Duodenal mucosa (tissue), 2 donors: ENCODE results near the gene GFM2.
"Not testable (repeated sequence)": the region's sequence is repeated elsewhere in the genome, so short reads cannot be mapped to it uniquely, and the experiment has no call there.

Experiments used
- H3K27ac ChIP-seq: one replicate; pipeline ENCODE4 v1.7.0; 2013; ENCODE audit warnings: low read depth, low read length
- H3K27me3 ChIP-seq, 2 donors: one replicate each; pipeline ENCODE4 v1.7.0; 2013; ENCODE audit warnings: low read length in 2 of 2, control low read depth in 1 of 2; ENCODE audit not compliant: insufficient read depth in 2 of 2, control insufficient read depth in 1 of 2
- H3K36me3 ChIP-seq, 2 donors: one replicate each; pipeline ENCODE4 v1.7.0; 2013; ENCODE audit warnings: low read length in 2 of 2, control low read depth in 1 of 2; ENCODE audit not compliant: insufficient read depth in 2 of 2, control insufficient read depth in 1 of 2
- H3K4me1 ChIP-seq, 2 donors: one replicate each; pipeline ENCODE4 v1.7.0; 2013; ENCODE audit warnings: low read length in 2 of 2, control low read depth in 1 of 2; ENCODE audit not compliant: insufficient read depth in 2 of 2, control insufficient read depth in 1 of 2
- H3K4me3 ChIP-seq, 2 donors: one replicate each; pipeline ENCODE4 v1.7.0; 2013; ENCODE audit warnings: low read length in 2 of 2, low read depth in 1 of 2
- H3K9ac ChIP-seq, 2 donors: one replicate each; pipeline ENCODE4 v1.7.0; 2013; ENCODE audit warnings: low read length in 2 of 2, low read depth in 1 of 2
- H3K9me3 ChIP-seq, 2 donors: one replicate each; pipeline ENCODE4 v1.7.0; 2013; ENCODE audit warnings: low read length in 2 of 2, control low read depth in 1 of 2; ENCODE audit not compliant: control insufficient read depth in 1 of 2

Gene GFM2

DNA sequence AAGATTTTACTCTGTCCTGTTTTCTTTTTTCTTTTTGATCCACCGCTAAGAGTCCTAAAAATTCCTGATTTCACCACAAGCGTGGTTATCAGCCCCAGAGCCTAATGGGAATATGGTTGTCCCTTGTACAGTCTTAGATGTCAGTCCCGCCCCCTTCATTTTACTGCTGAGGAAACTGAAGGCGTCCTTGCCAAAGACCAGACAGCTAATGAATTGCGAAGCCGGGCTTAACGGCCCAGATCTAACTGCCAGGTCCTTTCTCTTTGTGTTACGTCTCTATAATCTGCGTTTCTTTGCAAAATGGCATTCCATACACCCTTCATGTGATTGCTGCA lies 629 bp upstream of the GFM2 start:
- H3K27me3 ChIP-seq: no peaks in the 10 kb centered on the region
- peak overlapping the region; percentile 84 to 92 for H3K4me3 ChIP-seq
- peak overlapping the region; percentile 80 to 82 for H3K9ac ChIP-seq
- H3K4me1 ChIP-seq: peaks cover 13 to 25% of the 10 kb centered on the region in 2 donors
- peaks cover 22 to 29% of the 10 kb centered on the region in 2 donors for H3K36me3 ChIP-seq
- no peaks in the 10 kb centered on the region for H3K9me3 ChIP-seq
- H3K27ac ChIP-seq: no peak overlapping the region

DNA sequence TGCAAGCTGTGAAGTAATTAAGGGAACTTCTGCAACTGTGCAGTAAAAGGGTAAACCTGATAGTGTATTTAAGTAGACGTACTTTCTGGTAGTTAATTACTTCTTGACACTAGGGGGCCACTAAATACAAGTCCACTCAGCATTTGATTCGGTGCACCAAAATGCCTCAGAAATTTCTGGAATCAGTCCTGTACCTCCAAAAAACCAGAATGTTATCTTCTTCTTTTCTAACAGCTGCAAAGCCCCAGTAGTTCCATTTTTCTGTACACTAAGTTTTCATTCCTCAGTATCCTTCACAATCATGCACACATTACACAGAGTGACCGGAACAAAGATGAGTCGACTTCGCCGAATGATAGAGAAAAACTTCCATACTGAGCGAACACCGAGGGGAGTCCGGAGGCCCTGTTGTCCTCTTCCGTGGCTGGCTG lies 484 bp downstream of the GFM2 start:
- Histone ChIP-seq H3K4me1 (peaks cover 13 to 25% of the 10 kb centered on the region in 2 donors), H3K36me3 (peaks cover 21 to 33% of the 10 kb centered on the region in 2 donors), H3K27me3 (no peaks in the 10 kb centered on the region), H3K9me3 (no peaks in the 10 kb centered on the region), H3K9ac (peak overlapping the region; percentile 80 to 82), H3K27ac (peak overlapping the region; percentile 41), H3K4me3 (peak overlapping the region; percentile 84 to 92)

DNA sequence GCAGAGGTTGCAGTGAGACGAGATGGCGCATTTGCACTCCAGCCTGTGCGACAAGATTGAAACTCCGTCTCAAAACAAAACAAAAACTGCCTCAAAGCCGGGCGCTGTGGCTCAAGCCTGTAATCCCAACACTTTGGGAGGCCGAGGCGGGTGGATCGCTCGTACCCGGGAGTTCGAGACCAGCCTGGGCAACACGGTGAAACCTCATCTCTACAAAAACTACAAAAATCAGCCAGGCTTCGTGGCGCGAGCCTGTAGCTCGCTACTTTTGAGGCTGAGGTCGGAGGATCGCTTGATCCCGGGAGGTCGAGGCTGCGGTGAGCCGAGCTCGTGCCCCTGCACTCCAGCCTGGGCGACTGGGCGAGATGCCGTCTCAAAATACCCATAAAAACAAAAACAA lies 988 bp downstream of the GFM2 start:
- Histone ChIP-seq H3K27ac (no peak overlapping the region), H3K27me3 (no peaks in the 10 kb centered on the region), H3K36me3 (peaks cover 16 to 36% of the 10 kb centered on the region in 2 donors), H3K9ac (peak overlapping the region; percentile 38 to 82), H3K4me1 (peaks cover 13 to 25% of the 10 kb centered on the region in 2 donors), H3K9me3 (no peaks in the 10 kb centered on the region), H3K4me3 (peak overlapping the region; percentile 84 to 92)

DNA sequence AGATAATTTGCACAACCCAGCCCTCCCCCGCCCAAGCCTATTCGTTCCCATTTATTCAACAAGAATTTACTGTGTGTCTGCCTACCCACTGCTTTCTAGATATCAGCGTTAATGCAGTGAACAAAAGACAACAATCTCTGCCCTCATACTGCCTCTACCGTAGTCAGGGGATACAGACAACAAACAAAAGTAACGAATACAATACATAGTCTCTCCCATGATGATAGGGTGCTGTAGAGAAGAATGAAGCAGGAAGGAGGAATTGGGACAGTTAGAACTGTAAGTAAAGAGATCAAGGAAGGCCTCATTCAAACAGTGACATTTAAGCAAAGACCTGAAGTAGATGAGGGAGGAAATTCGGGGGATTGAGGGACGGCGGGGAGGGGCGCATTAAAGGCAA lies 1.7 kb downstream of the GFM2 start:
- Histone ChIP-seq H3K9ac (no peak overlapping the region), H3K36me3 (peaks cover 13 to 30% of the 10 kb centered on the region in 2 donors), H3K9me3 (no peaks in the 10 kb centered on the region)

DNA sequence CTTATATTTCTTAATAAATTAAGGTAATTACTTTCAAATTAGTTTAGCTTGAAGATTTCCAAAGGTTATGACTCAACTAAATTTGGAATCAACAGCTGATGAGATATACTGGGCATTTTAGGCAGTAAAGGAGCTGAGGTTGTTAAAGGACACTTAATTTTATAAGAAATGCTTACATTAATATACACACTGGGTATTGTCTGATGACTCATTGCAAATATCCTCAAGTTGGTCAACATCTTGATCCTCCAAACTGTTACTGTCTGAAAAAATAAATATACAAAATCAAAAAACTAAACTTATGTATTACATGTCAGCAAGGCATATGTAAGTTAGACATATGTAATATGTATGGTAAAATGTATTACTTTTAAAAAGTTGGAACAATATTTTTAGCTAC lies 3.4 kb downstream of the GFM2 start:
- Histone ChIP-seq H3K9me3 (no peaks in the 10 kb centered on the region), H3K27me3 (no peaks in the 10 kb centered on the region), H3K4me1 (peaks cover 13 to 25% of the 10 kb centered on the region in 2 donors), H3K27ac (no peak overlapping the region), H3K36me3 (peaks cover 15 to 26% of the 10 kb centered on the region in 2 donors), H3K9ac (no peak overlapping the region), H3K4me3 (no peak overlapping the region)

More for the DNA sequence above, 1.7 kb downstream of the GFM2 start:
- Histone ChIP-seq H3K27ac (no peak overlapping the region), H3K4me1 (peaks cover 13 to 25% of the 10 kb centered on the region in 2 donors), H3K4me3 (peak overlapping the region in 1 of 2 donors; percentile 1), H3K27me3 (no peaks in the 10 kb centered on the region)

DNA sequence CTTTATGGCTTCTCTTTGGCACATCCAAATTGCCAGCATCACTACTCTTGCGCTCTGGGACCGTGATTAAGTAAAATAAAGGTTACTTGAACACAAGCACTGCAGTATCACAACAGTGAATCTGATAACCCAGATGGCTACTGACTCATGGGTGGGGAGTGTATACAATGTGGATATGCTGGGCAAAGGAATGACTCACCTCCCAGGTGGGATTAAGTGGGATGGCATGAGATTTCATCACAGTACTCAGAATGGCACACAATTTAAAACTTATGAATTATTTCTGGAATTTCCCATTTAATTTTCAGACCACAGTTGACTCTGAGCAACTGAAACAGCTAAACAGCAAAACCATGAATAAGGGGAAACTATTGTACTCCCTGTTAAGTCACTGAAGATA lies 4.3 kb downstream of the GFM2 start:
- no peak overlapping the region for H3K4me3 ChIP-seq
- H3K27me3 ChIP-seq: no peaks in the 10 kb centered on the region
- H3K27ac ChIP-seq: no peak overlapping the region
- H3K36me3 ChIP-seq: peaks cover 17 to 35% of the 10 kb centered on the region in 2 donors
- H3K9ac ChIP-seq: no peak overlapping the region
- H3K9me3 ChIP-seq: no peaks in the 10 kb centered on the region
- H3K4me1 ChIP-seq: peaks cover 6 to 18% of the 10 kb centered on the region in 2 donors

DNA sequence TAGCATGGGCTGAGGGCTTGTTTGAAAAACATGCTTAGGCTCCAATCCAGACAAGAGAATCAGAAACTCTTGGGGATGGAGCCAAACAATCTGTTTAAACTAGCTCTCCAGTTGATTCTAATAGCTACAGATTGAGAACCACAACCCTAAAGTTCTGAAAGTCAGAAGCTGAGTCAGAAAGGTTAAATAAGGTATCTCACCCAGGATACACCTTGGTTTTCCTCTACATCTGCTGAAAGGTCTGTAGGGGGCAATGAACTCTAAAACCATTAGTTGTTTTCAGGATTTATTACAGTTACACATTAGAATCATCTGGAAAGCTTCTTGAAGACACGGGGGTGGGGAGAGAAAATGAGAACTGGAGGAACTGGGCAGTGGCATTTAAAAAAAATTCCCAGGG lies 5.7 kb downstream of the GFM2 start:
- H3K4me1 ChIP-seq: peaks cover 5 to 16% of the 10 kb centered on the region in 2 donors
- H3K9ac ChIP-seq: no peak overlapping the region
- no peak overlapping the region for H3K4me3 ChIP-seq
- H3K36me3 ChIP-seq: peaks cover 17 to 42% of the 10 kb centered on the region in 2 donors
- H3K27ac ChIP-seq: no peak overlapping the region
- H3K27me3 ChIP-seq: no peaks in the 10 kb centered on the region
- peaks cover 0 to 3% of the 10 kb centered on the region in 2 donors for H3K9me3 ChIP-seq

DNA sequence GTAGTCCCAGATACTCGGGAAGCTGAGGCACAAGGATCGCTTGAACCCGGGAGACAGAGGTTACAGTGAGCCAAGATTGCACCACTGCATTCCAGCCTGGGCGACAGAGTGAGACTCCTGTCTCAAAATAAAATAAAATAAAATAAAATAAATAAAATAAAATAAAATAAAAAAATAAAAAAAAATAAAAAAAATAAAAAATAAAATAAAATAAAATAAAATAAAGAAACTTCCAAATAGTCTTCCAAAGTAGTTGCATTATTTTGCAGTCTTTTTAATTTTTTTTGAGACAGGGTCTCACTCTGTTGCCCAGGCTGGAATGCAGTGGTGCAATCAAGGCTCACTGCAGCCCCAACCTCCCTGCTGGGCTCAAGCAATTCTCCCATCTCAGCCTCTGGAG lies 18.2 kb downstream of the GFM2 start:
- H3K9ac ChIP-seq, H3K27me3 ChIP-seq, H3K27ac ChIP-seq, H3K4me3 ChIP-seq, H3K9me3 ChIP-seq, H3K4me1 ChIP-seq: not testable (repeated sequence)
- H3K36me3 ChIP-seq: peaks cover 8 to 43% of the 10 kb centered on the region in 2 donors

DNA sequence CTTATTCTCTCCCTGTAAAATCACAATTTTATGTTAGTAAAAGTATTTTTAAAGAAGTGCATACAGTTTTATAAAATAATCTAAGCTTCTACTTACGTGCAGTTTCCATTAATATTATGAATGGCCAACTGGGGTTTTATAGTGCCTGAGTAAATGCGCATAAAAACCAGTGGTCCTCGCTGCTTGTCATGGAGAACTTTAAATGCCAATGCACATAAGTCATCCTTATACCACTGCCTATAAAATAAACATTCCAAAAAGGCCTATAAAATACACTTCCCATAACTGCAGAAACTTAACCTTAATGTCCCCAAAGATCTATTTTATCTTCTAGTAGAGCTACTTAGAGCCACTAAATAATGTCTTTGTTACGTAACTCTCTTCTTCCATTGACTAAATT lies 28.5 kb downstream of the GFM2 start:
- H3K9ac ChIP-seq: no peak overlapping the region
- no peaks in the 10 kb centered on the region for H3K9me3 ChIP-seq
- H3K27me3 ChIP-seq: no peaks in the 10 kb centered on the region
- no peak overlapping the region for H3K27ac ChIP-seq
- peaks cover 23 to 43% of the 10 kb centered on the region in 2 donors for H3K36me3 ChIP-seq
- no peak overlapping the region for H3K4me3 ChIP-seq
- no peaks in the 10 kb centered on the region for H3K4me1 ChIP-seq

DNA sequence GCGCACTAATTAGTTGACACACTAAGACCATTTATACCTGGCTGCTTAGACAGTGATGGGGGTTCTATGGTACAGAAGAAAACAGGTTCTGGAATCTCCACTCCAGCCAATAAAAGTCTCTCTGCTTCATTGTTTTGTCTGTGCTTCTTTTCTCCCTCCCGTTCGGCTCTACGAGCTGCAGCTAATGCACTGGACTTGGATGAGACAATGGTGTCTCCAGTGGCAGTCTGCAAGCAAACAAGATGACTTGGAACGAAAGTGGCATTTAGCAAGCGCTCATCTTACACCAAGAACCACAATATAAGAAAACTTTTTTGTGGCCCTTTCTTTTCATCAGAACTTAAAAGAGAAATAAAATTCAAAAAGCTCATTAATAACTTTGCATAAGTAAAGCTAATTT lies 30.2 kb downstream of the GFM2 start:
- no peak overlapping the region for H3K9ac ChIP-seq
- H3K4me3 ChIP-seq: no peak overlapping the region
- no peaks in the 10 kb centered on the region for H3K4me1 ChIP-seq
- H3K36me3 ChIP-seq: peaks cover 23 to 50% of the 10 kb centered on the region in 2 donors
- H3K27me3 ChIP-seq: no peaks in the 10 kb centered on the region
- no peaks in the 10 kb centered on the region for H3K9me3 ChIP-seq
- H3K27ac ChIP-seq: no peak overlapping the region

DNA sequence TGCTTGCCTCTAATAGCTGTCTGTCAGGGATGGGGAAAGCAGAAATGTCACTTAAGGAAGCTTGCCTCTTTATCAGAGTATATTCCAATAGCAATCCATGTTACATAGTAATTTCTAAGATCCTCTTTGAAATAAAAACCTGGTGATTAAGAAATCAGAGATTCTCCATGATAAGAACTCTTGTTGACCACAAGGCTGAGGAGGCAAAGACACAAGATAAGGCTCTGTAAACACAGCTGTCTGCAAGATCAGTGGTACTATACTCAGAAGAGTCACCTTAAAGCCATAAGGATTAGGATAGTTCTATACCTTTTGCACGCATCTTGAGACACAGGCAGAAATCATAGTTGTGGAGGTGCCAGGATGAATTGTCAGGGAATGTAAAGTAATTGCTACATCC lies 41.6 kb downstream of the GFM2 start:
- no peaks in the 10 kb centered on the region for H3K27me3 ChIP-seq
- no peak overlapping the region for H3K4me3 ChIP-seq
- no peak overlapping the region for H3K27ac ChIP-seq
- no peaks in the 10 kb centered on the region for H3K9me3 ChIP-seq
- no peaks in the 10 kb centered on the region for H3K4me1 ChIP-seq
- H3K9ac ChIP-seq: no peak overlapping the region
- peaks cover 23 to 68% of the 10 kb centered on the region in 2 donors for H3K36me3 ChIP-seq
